Dendritic cell treated with granulocyte-macrophage colony-stimulating factor and Interleukin-4, amounts not matched to agents 40 ng/mL and 50 ng/mL, for 4 days (primary cell): ENCODE data around the gene INPP5D.

Source experiments
- H3K27ac Mint-ChIP-seq: one replicate; pipeline ENCODE4 v1.8.0; 2022; ENCODE audit warnings: mild to moderate bottlenecking, mixed read lengths
- H3K27me3 Mint-ChIP-seq: one replicate; pipeline ENCODE4 v1.8.0; 2022; ENCODE audit warnings: mild to moderate bottlenecking, mixed read lengths
- H3K36me3 Mint-ChIP-seq: one replicate; pipeline ENCODE4 v1.8.0; 2022; ENCODE audit warnings: low read depth, mixed read lengths
- H3K4me1 Mint-ChIP-seq: one replicate; pipeline ENCODE4 v1.8.0; 2022; ENCODE audit warnings: low read depth, mixed read lengths
- H3K4me3 Mint-ChIP-seq: one replicate; pipeline ENCODE4 v1.8.0; 2022; ENCODE audit warnings: mild to moderate bottlenecking, moderate library complexity, mixed read lengths
- H3K9me3 Mint-ChIP-seq: one replicate; pipeline ENCODE4 v1.8.0; 2022; ENCODE audit warnings: mixed read lengths
- intact Hi-C: fragments of 100-400 bp; cut with micrococcal nuclease; formaldehyde crosslinking; loops from one replicate; pipeline ENCODE4 v1.15.0; 2022

The INPP5D gene

GRCh38 chr2:233053928-233054784 lies 6.0 kb upstream of the INPP5D start:
- no peak overlapping the region for H3K27ac Mint-ChIP-seq
- H3K9me3 Mint-ChIP-seq = no peaks in the 10 kb centered on the region
- no peaks in the 10 kb centered on the region for H3K36me3 Mint-ChIP-seq
- peaks cover 5% of the 10 kb centered on the region for H3K27me3 Mint-ChIP-seq
- intact Hi-C loops = loop anchor here (1.0 kb wide), 1 partner anchor 201 kb away; no protein-coding TSS in a partner anchor
- no peak overlapping the region for H3K4me3 Mint-ChIP-seq
- peaks cover 41% of the 10 kb centered on the region for H3K4me1 Mint-ChIP-seq

DNA sequence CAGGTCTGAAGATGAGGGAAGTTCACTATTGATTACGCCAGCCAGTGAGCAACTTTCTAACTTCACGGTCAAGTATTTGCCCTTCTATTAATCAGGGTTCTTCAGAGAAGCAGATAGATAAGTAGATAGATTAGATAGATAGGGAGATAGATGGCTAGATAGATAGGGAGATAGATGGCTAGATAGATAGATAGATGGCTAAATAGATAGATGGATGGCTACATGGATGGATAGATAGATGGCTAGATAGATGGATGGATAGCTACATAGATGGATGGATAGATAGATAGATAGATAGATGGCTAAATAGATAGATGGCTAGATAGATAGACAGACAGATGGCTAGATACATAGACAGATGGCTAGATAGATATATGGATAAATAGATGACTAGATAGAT lies 4.8 kb upstream of the INPP5D start:
- Mint-ChIP-seq H3K27me3 (peaks cover 5% of the 10 kb centered on the region), H3K4me1 (peaks cover 46% of the 10 kb centered on the region), H3K4me3 (no peak overlapping the region), H3K27ac (no peak overlapping the region), H3K36me3 (peaks cover 2% of the 10 kb centered on the region), H3K9me3 (no peaks in the 10 kb centered on the region)
- intact Hi-C loops = no loop called here

DNA sequence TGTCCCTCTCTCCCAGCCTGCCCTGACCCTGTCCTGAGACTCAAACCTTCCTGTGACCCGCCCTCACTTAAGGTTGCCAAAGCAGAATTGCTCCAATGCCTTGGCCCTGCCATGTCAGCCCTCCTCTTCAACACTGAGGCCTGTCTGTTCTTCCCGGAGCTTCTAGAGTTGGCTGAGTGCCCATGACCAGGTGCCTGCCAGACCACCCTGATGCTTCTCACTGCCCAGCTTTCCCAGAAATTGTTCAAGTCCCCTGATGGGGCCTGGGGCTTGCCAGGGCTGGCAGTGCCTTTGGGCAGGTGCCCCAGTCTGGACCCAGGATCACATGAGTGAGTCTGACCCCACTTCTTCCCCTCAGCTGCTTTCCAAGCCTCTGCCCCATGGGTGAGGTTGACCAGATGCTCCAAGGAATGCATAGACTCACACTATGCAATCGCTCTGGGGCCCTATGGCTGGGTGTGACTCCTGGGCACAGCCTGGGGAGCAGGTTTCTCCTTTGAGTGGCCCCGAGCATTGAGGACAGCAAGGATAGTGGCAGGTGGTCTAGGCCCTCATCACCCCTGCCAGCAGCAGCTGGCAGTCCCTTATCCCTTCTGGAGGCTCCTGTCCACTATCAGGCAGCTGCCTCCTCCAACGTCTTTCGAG lies 3.1 kb upstream of the INPP5D start:
- Mint-ChIP-seq H3K9me3 (no peaks in the 10 kb centered on the region), H3K27ac (peak overlapping the region; percentile 14), H3K4me1 (peaks cover 36% of the 10 kb centered on the region), H3K4me3 (no peak overlapping the region), H3K27me3 (peaks cover 5% of the 10 kb centered on the region), H3K36me3 (peaks cover 15% of the 10 kb centered on the region)
- intact Hi-C loops = no loop called here

DNA sequence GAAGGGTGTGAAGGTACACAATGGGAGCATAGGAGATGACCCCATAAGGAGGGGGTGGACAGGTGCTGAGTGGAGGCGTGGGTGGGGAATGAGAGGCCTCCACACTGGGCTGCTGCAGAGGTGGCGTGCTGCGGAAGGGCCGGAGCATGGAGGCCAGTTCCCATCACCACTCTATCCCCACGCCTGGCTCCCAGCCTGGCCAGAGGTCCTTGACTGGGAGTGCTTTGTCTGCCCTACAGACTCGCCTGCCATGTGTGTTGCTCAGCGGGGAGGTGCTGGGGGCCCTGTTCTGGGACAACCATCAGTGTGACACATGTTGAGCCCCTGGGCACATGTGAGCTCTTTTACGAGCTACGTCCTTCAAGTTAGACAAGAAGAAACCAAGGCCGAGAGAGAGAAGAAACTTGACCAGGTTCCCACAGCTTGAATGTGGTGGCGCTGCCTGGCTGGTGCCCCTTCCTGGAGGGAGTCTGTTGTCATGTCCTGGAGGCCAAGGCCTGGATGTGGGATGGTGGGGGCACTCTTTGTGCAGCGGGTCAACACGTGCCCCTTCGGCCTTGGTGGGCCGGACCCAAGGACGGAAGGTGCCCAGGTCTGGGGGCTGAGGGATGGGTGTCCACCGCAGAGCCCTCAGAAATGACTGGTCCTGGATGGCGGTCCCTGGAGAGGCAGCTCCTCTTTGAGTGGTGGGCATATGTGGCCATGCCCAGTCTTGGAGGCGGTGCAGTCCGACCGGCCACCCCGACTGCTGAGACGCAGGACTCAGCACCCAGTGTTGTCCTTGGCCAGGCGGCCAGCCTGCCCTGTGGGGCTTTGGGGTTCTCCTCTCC lies 1.2 kb upstream of the INPP5D start:
- Mint-ChIP-seq H3K9me3 (no peaks in the 10 kb centered on the region), H3K36me3 (peaks cover 33% of the 10 kb centered on the region), H3K4me1 (peaks cover 51% of the 10 kb centered on the region), H3K27ac (peak overlapping the region; percentile 92), H3K27me3 (peaks cover 2% of the 10 kb centered on the region), H3K4me3 (no peak overlapping the region)
- intact Hi-C loops = no loop called here

DNA sequence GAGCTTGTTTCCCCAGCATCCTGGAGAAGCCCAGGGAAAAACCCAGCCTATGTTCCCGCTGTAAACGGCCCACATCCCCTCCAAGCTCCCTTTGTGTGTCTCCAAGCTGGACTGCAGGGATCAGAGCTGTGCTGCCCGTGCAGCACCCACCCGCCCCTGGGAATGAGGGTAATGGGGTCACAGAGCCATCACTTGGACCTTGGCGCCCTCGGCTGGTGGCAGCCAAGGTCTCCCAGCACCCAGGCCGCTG lies 670 bp upstream of the INPP5D start:
- peaks cover 2% of the 10 kb centered on the region for H3K27me3 Mint-ChIP-seq
- H3K27ac Mint-ChIP-seq = peak overlapping the region; percentile 92
- peaks cover 52% of the 10 kb centered on the region for H3K4me1 Mint-ChIP-seq
- H3K4me3 Mint-ChIP-seq = peak overlapping the region; percentile 95
- peaks cover 39% of the 10 kb centered on the region for H3K36me3 Mint-ChIP-seq
- no peaks in the 10 kb centered on the region for H3K9me3 Mint-ChIP-seq
- intact Hi-C loops = no loop called here

- peak overlapping the region; percentile 95 for H3K4me3 Mint-ChIP-seq
- H3K27ac Mint-ChIP-seq = peak overlapping the region; percentile 92
- no peaks in the 10 kb centered on the region for H3K9me3 Mint-ChIP-seq
- H3K36me3 Mint-ChIP-seq = peaks cover 50% of the 10 kb centered on the region
- no peaks in the 10 kb centered on the region for H3K27me3 Mint-ChIP-seq
- peaks cover 60% of the 10 kb centered on the region for H3K4me1 Mint-ChIP-seq
- intact Hi-C loops = loop anchor here (2.0 to 5.0 kb wide), 2 partner anchors 22 to 192 kb away; partner anchors contain the start of gene ATG16L1
These were observed 398 bp downstream of the INPP5D start for GRCh38 chr2:233060501-233060979.

DNA sequence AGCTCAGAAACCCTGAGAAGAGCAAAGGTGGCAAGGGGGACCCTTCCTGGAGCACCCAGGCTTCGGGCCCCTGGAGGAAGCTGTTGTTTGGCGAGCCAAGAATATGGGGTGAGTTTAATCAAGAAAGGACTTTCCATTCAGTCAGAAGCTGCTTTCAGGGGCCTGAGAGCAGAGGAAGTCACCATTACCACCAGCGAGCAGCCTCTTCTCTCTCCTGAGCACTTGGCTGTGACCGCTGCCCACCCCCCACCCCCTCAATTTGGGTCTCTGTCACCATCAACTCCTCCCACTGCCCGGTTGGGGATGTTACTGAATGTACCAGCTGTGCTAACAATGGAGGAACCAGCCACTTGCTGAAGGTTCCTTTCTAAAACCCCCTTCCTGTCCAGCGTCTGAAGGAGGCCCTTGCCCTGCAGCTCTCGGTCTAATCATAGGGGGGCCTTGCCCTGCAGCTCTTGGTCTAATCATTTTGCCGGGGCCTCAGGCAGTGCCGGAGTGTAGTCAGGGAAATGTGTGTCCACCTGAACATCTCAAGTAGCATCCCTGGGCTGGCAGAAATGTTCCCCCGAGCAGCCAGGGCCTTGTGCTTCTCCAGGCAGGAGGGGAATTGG lies 943 bp downstream of the INPP5D start:
- Mint-ChIP-seq H3K27me3 (no peaks in the 10 kb centered on the region), H3K27ac (peak overlapping the region; percentile 92), H3K36me3 (peaks cover 55% of the 10 kb centered on the region), H3K4me1 (peaks cover 64% of the 10 kb centered on the region), H3K9me3 (no peaks in the 10 kb centered on the region), H3K4me3 (peak overlapping the region; percentile 95)
- intact Hi-C loops = loop anchor here (2.0 to 5.0 kb wide), 2 partner anchors 22 to 191 kb away; partner anchors contain the start of gene ATG16L1

- Mint-ChIP-seq H3K27ac (peak overlapping the region; percentile 92), H3K36me3 (peaks cover 62% of the 10 kb centered on the region), H3K4me1 (peaks cover 71% of the 10 kb centered on the region), H3K27me3 (no peaks in the 10 kb centered on the region), H3K4me3 (peak overlapping the region; percentile 95), H3K9me3 (no peaks in the 10 kb centered on the region)
- intact Hi-C loops = loop anchor here (2.0 to 5.0 kb wide), 2 partner anchors 21 to 190 kb away; partner anchors contain the start of gene ATG16L1
These were observed 1.7 kb downstream of the INPP5D start for GRCh38 chr2:233061591-233062450.

DNA sequence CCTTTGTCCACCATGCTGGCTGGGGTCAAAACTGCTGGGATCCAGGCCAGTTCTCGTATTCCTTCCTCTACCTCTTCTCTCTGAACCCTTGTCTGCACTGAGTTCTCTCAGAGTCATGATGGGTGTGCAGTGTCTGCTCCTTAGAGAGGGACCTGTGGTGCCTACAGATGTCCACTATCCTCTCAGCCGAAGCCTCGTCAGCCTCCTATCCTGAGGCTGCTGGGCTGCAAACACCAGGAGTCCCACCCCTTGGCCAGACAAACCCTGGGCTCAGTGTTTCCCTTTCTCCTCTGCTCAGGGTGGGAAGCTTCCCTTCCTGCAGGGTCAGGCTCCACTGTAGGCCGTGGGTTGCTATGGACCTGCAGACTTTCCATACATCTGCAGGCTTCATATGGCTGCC lies 2.3 kb downstream of the INPP5D start:
- Mint-ChIP-seq H3K27ac (peak overlapping the region; percentile 92), H3K36me3 (peaks cover 69% of the 10 kb centered on the region), H3K4me3 (peak overlapping the region; percentile 95), H3K9me3 (no peaks in the 10 kb centered on the region), H3K27me3 (no peaks in the 10 kb centered on the region), H3K4me1 (peaks cover 73% of the 10 kb centered on the region)
- intact Hi-C loops = loop anchor here (5.0 kb wide), 1 partner anchor 190 kb away; the partner anchor contains the start of gene ATG16L1

- Mint-ChIP-seq H3K9me3 (no peaks in the 10 kb centered on the region), H3K4me3 (peak overlapping the region; percentile 95), H3K27ac (peak overlapping the region; percentile 92), H3K36me3 (peaks cover 70% of the 10 kb centered on the region), H3K27me3 (no peaks in the 10 kb centered on the region), H3K4me1 (peaks cover 73% of the 10 kb centered on the region)
- intact Hi-C loops = loop anchor here (5.0 kb wide), 1 partner anchor 189 kb away; the partner anchor contains the start of gene ATG16L1
These were observed 2.8 kb downstream of the INPP5D start for GRCh38 chr2:233062946-233063268.

GRCh38 chr2:233063269-233063975 lies 3.3 kb downstream of the INPP5D start:
- peaks cover 71% of the 10 kb centered on the region for H3K36me3 Mint-ChIP-seq

DNA sequence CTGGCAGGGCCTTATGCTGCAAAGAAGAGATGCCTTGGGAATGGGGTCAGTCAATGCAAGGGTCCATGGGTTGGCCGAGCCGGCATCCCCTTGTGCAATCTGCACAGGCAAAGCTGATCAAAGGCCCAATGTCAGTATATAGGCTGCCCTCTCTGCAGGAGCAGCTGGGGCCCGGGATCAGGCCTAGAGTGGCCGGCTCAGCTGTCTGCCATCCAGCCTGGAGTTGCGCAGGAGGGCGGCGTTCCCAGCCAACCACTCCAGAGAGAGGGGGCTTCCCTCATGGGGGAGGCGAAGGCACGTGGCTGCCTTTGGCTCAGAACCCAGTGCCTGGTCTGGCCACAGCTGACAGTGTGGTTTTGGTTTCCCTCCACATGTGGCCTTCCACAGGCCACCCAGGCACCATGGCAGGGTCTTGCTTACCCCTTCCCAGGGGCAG lies 3.9 kb downstream of the INPP5D start:
- Mint-ChIP-seq H3K4me3 (peak overlapping the region; percentile 95), H3K4me1 (peaks cover 72% of the 10 kb centered on the region)

More at GRCh38 chr2:233063269-233063975, 3.3 kb downstream of the INPP5D start:
- peak overlapping the region; percentile 95 for H3K4me3 Mint-ChIP-seq
- intact Hi-C loops = loop anchor here (5.0 kb wide), 1 partner anchor 189 kb away; the partner anchor contains the start of gene ATG16L1
- peaks cover 72% of the 10 kb centered on the region for H3K4me1 Mint-ChIP-seq
- H3K27me3 Mint-ChIP-seq = no peaks in the 10 kb centered on the region
- H3K9me3 Mint-ChIP-seq = no peaks in the 10 kb centered on the region
- H3K27ac Mint-ChIP-seq = peak overlapping the region; percentile 92

More for the DNA sequence above, 3.9 kb downstream of the INPP5D start:
- Mint-ChIP-seq H3K9me3 (no peaks in the 10 kb centered on the region), H3K27ac (no peak overlapping the region), H3K27me3 (no peaks in the 10 kb centered on the region), H3K36me3 (peaks cover 77% of the 10 kb centered on the region)
- intact Hi-C loops = loop anchor here (5.0 kb wide), 1 partner anchor 188 kb away; the partner anchor contains the start of gene ATG16L1
